ENCODE results near the gene VMA21.

The VMA21 gene

GRCh38 chrX:151396042-151396824, 773 bp upstream of the VMA21 start:
- H3K4me3 ChIP-seq (ENCODE audit: low read depth in 1 of 2, low read length in 2 of 2) = peak overlapping the region; percentile 0 to 62
- no peaks in the 10 kb centered on the region for H3K9me3 ChIP-seq (ENCODE audit: low read length)
- H3K9ac ChIP-seq (ENCODE audit: low read length) = peak overlapping the region; percentile 50
- no peaks in the 10 kb centered on the region for H3K4me1 ChIP-seq (ENCODE audit: insufficient read depth, low read length)
- H3K27me3 ChIP-seq (ENCODE audit: control insufficient read depth in 1 of 2, insufficient read depth in 2 of 2, low read length in 2 of 2) = no peaks in the 10 kb centered on the region
- H3K27ac ChIP-seq (ENCODE audit: low read depth, low read length) = peak overlapping the region; percentile 88
- H3K36me3 ChIP-seq (ENCODE audit: insufficient read depth, low read length) = no peaks in the 10 kb centered on the region

- Histone ChIP-seq H3K36me3 (ENCODE audit: insufficient read depth, low read length) (no peaks in the 10 kb centered on the region), H3K27ac (ENCODE audit: low read depth, low read length) (peak overlapping the region; percentile 92), H3K4me3 (ENCODE audit: low read depth in 1 of 2, low read length in 2 of 2) (peak overlapping the region; percentile 45 to 74), H3K4me1 (ENCODE audit: insufficient read depth, low read length) (no peaks in the 10 kb centered on the region), H3K9ac (ENCODE audit: low read length) (peak overlapping the region; percentile 70), H3K9me3 (ENCODE audit: low read length) (no peaks in the 10 kb centered on the region), H3K27me3 (ENCODE audit: control insufficient read depth in 1 of 2, insufficient read depth in 2 of 2, low read length in 2 of 2) (no peaks in the 10 kb centered on the region)
These were observed 700 bp downstream of the VMA21 start for GRCh38 chrX:151397741-151398070.

GRCh38 chrX:151398346-151398745, 1.3 kb downstream of the VMA21 start:
- Histone ChIP-seq H3K4me3 (ENCODE audit: low read depth in 1 of 2, low read length in 2 of 2) (no peak overlapping the region), H3K9me3 (ENCODE audit: low read length) (no peaks in the 10 kb centered on the region)

GRCh38 chrX:151402719-151403390, 5.8 kb downstream of the VMA21 start:
- H3K36me3 ChIP-seq (ENCODE audit: insufficient read depth, low read length) = no peaks in the 10 kb centered on the region
- no peak overlapping the region for H3K4me3 ChIP-seq (ENCODE audit: low read depth in 1 of 2, low read length in 2 of 2)
- H3K9me3 ChIP-seq (ENCODE audit: low read length) = no peaks in the 10 kb centered on the region
- no peaks in the 10 kb centered on the region for H3K27me3 ChIP-seq (ENCODE audit: control insufficient read depth in 1 of 2, insufficient read depth in 2 of 2, low read length in 2 of 2)
- H3K27ac ChIP-seq (ENCODE audit: low read depth, low read length) = no peak overlapping the region
- H3K9ac ChIP-seq (ENCODE audit: low read length) = no peak overlapping the region
- H3K4me1 ChIP-seq (ENCODE audit: insufficient read depth, low read length) = no peaks in the 10 kb centered on the region

More at GRCh38 chrX:151398346-151398745, 1.3 kb downstream of the VMA21 start:
- Histone ChIP-seq H3K9ac (ENCODE audit: low read length) (no peak overlapping the region), H3K4me1 (ENCODE audit: insufficient read depth, low read length) (no peaks in the 10 kb centered on the region), H3K27me3 (ENCODE audit: control insufficient read depth in 1 of 2, insufficient read depth in 2 of 2, low read length in 2 of 2) (no peaks in the 10 kb centered on the region), H3K36me3 (ENCODE audit: insufficient read depth, low read length) (no peaks in the 10 kb centered on the region), H3K27ac (ENCODE audit: low read depth, low read length) (no peak overlapping the region)

- Histone ChIP-seq H3K4me3 (ENCODE audit: low read depth in 1 of 2, low read length in 2 of 2) (no peak overlapping the region), H3K4me1 (ENCODE audit: insufficient read depth, low read length) (no peaks in the 10 kb centered on the region), H3K27me3 (ENCODE audit: control insufficient read depth in 1 of 2, insufficient read depth in 2 of 2, low read length in 2 of 2) (no peaks in the 10 kb centered on the region), H3K27ac (ENCODE audit: low read depth, low read length) (no peak overlapping the region), H3K9ac (ENCODE audit: low read length) (no peak overlapping the region), H3K36me3 (ENCODE audit: insufficient read depth, low read length) (no peaks in the 10 kb centered on the region), H3K9me3 (ENCODE audit: low read length) (no peaks in the 10 kb centered on the region)
These were observed 19.6 kb downstream of the VMA21 start for GRCh38 chrX:151416579-151416978.

GRCh38 chrX:151419782-151420181, 22.8 kb downstream of the VMA21 start:
- no peaks in the 10 kb centered on the region for H3K27me3 ChIP-seq (ENCODE audit: control insufficient read depth in 1 of 2, insufficient read depth in 2 of 2, low read length in 2 of 2)
- H3K36me3 ChIP-seq (ENCODE audit: insufficient read depth, low read length) = no peaks in the 10 kb centered on the region
- H3K9me3 ChIP-seq (ENCODE audit: low read length) = no peaks in the 10 kb centered on the region
- H3K4me3 ChIP-seq (ENCODE audit: low read depth in 1 of 2, low read length in 2 of 2) = no peak overlapping the region
- H3K9ac ChIP-seq (ENCODE audit: low read length) = no peak overlapping the region
- no peaks in the 10 kb centered on the region for H3K4me1 ChIP-seq (ENCODE audit: insufficient read depth, low read length)
- H3K27ac ChIP-seq (ENCODE audit: low read depth, low read length) = no peak overlapping the region

GRCh38 chrX:151424505-151424904, 27.5 kb downstream of the VMA21 start:
- Histone ChIP-seq H3K27me3 (ENCODE audit: control insufficient read depth in 1 of 2, insufficient read depth in 2 of 2, low read length in 2 of 2) (no peaks in the 10 kb centered on the region), H3K9me3 (ENCODE audit: low read length) (no peaks in the 10 kb centered on the region)

GRCh38 chrX:151448509-151448908, 51.5 kb downstream of the VMA21 start:
- Histone ChIP-seq H3K4me1 (ENCODE audit: insufficient read depth, low read length) (no peaks in the 10 kb centered on the region), H3K27me3 (ENCODE audit: control insufficient read depth in 1 of 2, insufficient read depth in 2 of 2, low read length in 2 of 2) (no peaks in the 10 kb centered on the region), H3K4me3 (ENCODE audit: low read depth in 1 of 2, low read length in 2 of 2) (no peak overlapping the region), H3K36me3 (ENCODE audit: insufficient read depth, low read length) (no peaks in the 10 kb centered on the region), H3K9ac (ENCODE audit: low read length) (no peak overlapping the region), H3K27ac (ENCODE audit: low read depth, low read length) (no peak overlapping the region), H3K9me3 (ENCODE audit: low read length) (no peaks in the 10 kb centered on the region)

More at GRCh38 chrX:151424505-151424904, 27.5 kb downstream of the VMA21 start:
- no peak overlapping the region for H3K27ac ChIP-seq (ENCODE audit: low read depth, low read length)
- no peak overlapping the region for H3K9ac ChIP-seq (ENCODE audit: low read length)
- H3K4me1 ChIP-seq (ENCODE audit: insufficient read depth, low read length) = no peaks in the 10 kb centered on the region
- H3K36me3 ChIP-seq (ENCODE audit: insufficient read depth, low read length) = no peaks in the 10 kb centered on the region
- no peak overlapping the region for H3K4me3 ChIP-seq (ENCODE audit: low read depth in 1 of 2, low read length in 2 of 2)

GRCh38 chrX:151458824-151459223, 61.8 kb downstream of the VMA21 start:
- Histone ChIP-seq H3K9me3 (ENCODE audit: low read length) (no peaks in the 10 kb centered on the region), H3K27me3 (ENCODE audit: control insufficient read depth in 1 of 2, insufficient read depth in 2 of 2, low read length in 2 of 2) (no peaks in the 10 kb centered on the region), H3K4me3 (ENCODE audit: low read depth in 1 of 2, low read length in 2 of 2) (no peak overlapping the region), H3K27ac (ENCODE audit: low read depth, low read length) (no peak overlapping the region), H3K4me1 (ENCODE audit: insufficient read depth, low read length) (no peaks in the 10 kb centered on the region), H3K36me3 (ENCODE audit: insufficient read depth, low read length) (no peaks in the 10 kb centered on the region), H3K9ac (ENCODE audit: low read length) (no peak overlapping the region)
